ENCODE results near the gene JUP. TPM values are rescaled to one million over a fixed set of nuclear protein-coding genes. Genes with fewer than 3 reads are reported as not detected.

The JUP gene
- total and polyA plus RNA-seq, 2 of the 13 experiments (the other 11 are each of a cell fraction or from before 2014, with no cell fraction given) = 12.1 to 20.6 TPM

GRCh38 chr17:41786227-41787020 is at the start of gene JUP (continued):
- 0 out of 2 replicates have a peak, but pooled peaks have one; percentile 24 for TF ChIP-seq MYNN (CRISPR knock-in tag; IDR thresholded peaks at IDR 0.05; ENCODE audit: low read depth)
- peak; percentile 73 for TF ChIP-seq ZSCAN31 (CRISPR knock-in tag; IDR thresholded peaks at IDR 0.05; ENCODE audit: low read depth)
- no peak for TF ChIP-seq SP140L (CRISPR knock-in tag; IDR thresholded peaks at IDR 0.05; ENCODE audit: borderline replicate concordance)
- TF ChIP-seq ZNF296 (CRISPR knock-in tag; conservative IDR thresholded peaks at IDR 0.05) = peak; percentile 56; the same call in 1 of the 2 replicates
- no peak for TF ChIP-seq JARID2 (CRISPR knock-in tag; IDR thresholded peaks at IDR 0.05; ENCODE audit: insufficient replicate concordance)
- no peak; the same call in 1 of the 2 replicates for TF ChIP-seq RFX5 (IDR thresholded peaks at IDR 0.05; ENCODE audit: low read depth, low read length)
- TF ChIP-seq KDM1A (CRISPR knock-in tag; IDR thresholded peaks at IDR 0.05) = peak; percentile 95
- TF ChIP-seq TGIF2 (CRISPR knock-in tag; IDR thresholded peaks at IDR 0.05) = 0 out of 2 replicates have a peak, but pooled peaks have one; percentile 10
- TF ChIP-seq ZSCAN21 (CRISPR knock-in tag; IDR thresholded peaks at IDR 0.05; ENCODE audit: borderline replicate concordance) = no peak
- TF ChIP-seq ZIK1 (CRISPR knock-in tag; IDR thresholded peaks at IDR 0.05; ENCODE audit: borderline replicate concordance, low read depth) = peak; percentile 87
- TF ChIP-seq GRHL1 (CRISPR knock-in tag; conservative IDR thresholded peaks at IDR 0.05) = no peak
- TF ChIP-seq DMAP1 (CRISPR knock-in tag; IDR thresholded peaks at IDR 0.05) = 0 out of 2 replicates have a peak, but pooled peaks have one; percentile 18
- TF ChIP-seq GTF2F1 (IDR thresholded peaks at IDR 0.05; ENCODE audit: low read length) = no peak
- 0 out of 2 replicates have a peak, but pooled peaks have one; percentile 46 for TF ChIP-seq ZNF879 (CRISPR knock-in tag; IDR thresholded peaks at IDR 0.05)
- peak; percentile 92 for TF ChIP-seq RBFOX2 (IDR thresholded peaks at IDR 0.05; ENCODE audit: low read depth, low read length)
- no peak for TF ChIP-seq FLYWCH1 (CRISPR knock-in tag; IDR thresholded peaks at IDR 0.05)
- 0 out of 2 replicates have a peak, but pooled peaks have one; percentile 42 for TF ChIP-seq ZNF263 (CRISPR knock-in tag; IDR thresholded peaks at IDR 0.05)
- peak; percentile 73; the same call in 1 of the 2 replicates for TF ChIP-seq GZF1 (CRISPR knock-in tag; IDR thresholded peaks at IDR 0.05)
- no peak; the same call in 1 of the 2 replicates for TF ChIP-seq ZNF607 (CRISPR knock-in tag; IDR thresholded peaks at IDR 0.05; ENCODE audit: borderline replicate concordance)
- no peak for TF ChIP-seq ZBTB2 (CRISPR knock-in tag; IDR thresholded peaks at IDR 0.05; ENCODE audit: low read depth)
- TF ChIP-seq KDM3A (CRISPR knock-in tag; IDR thresholded peaks at IDR 0.05; ENCODE audit: low read depth) = peak; percentile 53
- no peak for TF ChIP-seq TOE1 (CRISPR knock-in tag; IDR thresholded peaks at IDR 0.05)
- TF ChIP-seq PRMT3 (CRISPR knock-in tag; IDR thresholded peaks at IDR 0.05; ENCODE audit: borderline replicate concordance, low read depth) = no peak
- peak; percentile 90 for TF ChIP-seq ZFX (CRISPR knock-in tag; IDR thresholded peaks at IDR 0.05; ENCODE audit: low read depth)
- TF ChIP-seq ZMYM3 (CRISPR knock-in tag; IDR thresholded peaks at IDR 0.05) = no peak
- peak; percentile 96 for TF ChIP-seq GLI4 (CRISPR knock-in tag; IDR thresholded peaks at IDR 0.05; ENCODE audit: borderline replicate concordance)
- TF ChIP-seq SAP130 (CRISPR knock-in tag; IDR thresholded peaks at IDR 0.05; ENCODE audit: low read depth) = peak; percentile 93
- TF ChIP-seq ELF4 (CRISPR knock-in tag; IDR thresholded peaks at IDR 0.05; ENCODE audit: borderline replicate concordance) = no peak
- TF ChIP-seq GABPB1 (CRISPR knock-in tag; IDR thresholded peaks at IDR 0.05) = peak; percentile 70; the same call in 1 of the 2 replicates
